MCF 10A (cell line): ENCODE measurements around the gene EID2B. TPM values are rescaled to one million over a fixed set of nuclear protein-coding genes. Genes with fewer than 3 reads are reported as not detected.
A peak's percentile ranks its signal among the peaks of the same experiment; 100 is the strongest.

Experiments
- BruUV-seq: library from RNA; stranded (reverse); fragments of 400-500 nt; replicated peaks from 2 replicates; lab custom pipeline; 2021; lab: Mats Ljungman, UMichigan
- CTCF ChIA-PET: fragments of 300-600 bp; sonication (Branson Sonifier 250); formaldehyde crosslinking; extraction: SDS; loops from one replicate; lab custom pipeline; 2021; ENCODE audit warnings: antibody characterized with exemption, inconsistent platforms; lab: Yijun Ruan, JAX
- POLR2A ChIA-PET: fragments of 300-600, 350-650 bp; sonication (Branson Sonifier 250); formaldehyde crosslinking; extraction: SDS; loops from one replicate; lab custom pipeline; 2020; ENCODE audit warnings: antibody characterized with exemption, inconsistent platforms; lab: Yijun Ruan, JAX
- DNase-seq: peaks from one replicate; pipeline ENCODE4 v3.0.0-alpha.2; 2018; ENCODE audit not compliant: unreplicated experiment
- H3K27ac Mint-ChIP-seq: one replicate; pipeline ENCODE4 v1.8.0; 2022; ENCODE audit warnings: mild to moderate bottlenecking, low read depth, mixed read lengths; ENCODE audit not compliant: unreplicated experiment
- H3K27me3 Mint-ChIP-seq: one replicate; pipeline ENCODE4 v1.8.0; 2022; ENCODE audit warnings: mixed read lengths; ENCODE audit not compliant: insufficient read depth, unreplicated experiment
- H3K36me3 Mint-ChIP-seq: one replicate; pipeline ENCODE4 v1.8.0; 2022; ENCODE audit warnings: mild to moderate bottlenecking, moderate library complexity, mixed read lengths; ENCODE audit not compliant: insufficient read depth, unreplicated experiment
- H3K4me1 Mint-ChIP-seq: one replicate; pipeline ENCODE4 v1.8.0; 2022; ENCODE audit warnings: mixed read lengths; ENCODE audit not compliant: insufficient read depth, unreplicated experiment
- H3K4me3 Mint-ChIP-seq: one replicate; pipeline ENCODE4 v1.8.0; 2022; ENCODE audit warnings: mild to moderate bottlenecking, moderate library complexity, mixed read lengths; ENCODE audit not compliant: unreplicated experiment
- H3K9me3 Mint-ChIP-seq: one replicate; pipeline ENCODE4 v1.8.0; 2022; ENCODE audit warnings: mixed read lengths; ENCODE audit not compliant: unreplicated experiment
- intact Hi-C: fragments of 100-400 bp; cut with micrococcal nuclease; formaldehyde crosslinking; loops from 2 replicates; pipeline ENCODE4 v1.14.1; 2022
- total RNA-seq: library from RNA; stranded (reverse); gene quantifications from 2 replicates; pipeline ENCODE4 v1.2.3, GENCODE V29; 2022
- TF ChIP-seq, protein P1 (sequence below): fragments of 200-600 bp; IDR thresholded peaks from one replicate; pipeline ENCODE4 v1.8.0; 2022; ENCODE audit warnings: antibody characterized with exemption, mild to moderate bottlenecking; ENCODE audit not compliant: unreplicated experiment

Gene EID2B
- total RNA-seq, 1 experiment from 2014 or later = 2.0 TPM

DNA sequence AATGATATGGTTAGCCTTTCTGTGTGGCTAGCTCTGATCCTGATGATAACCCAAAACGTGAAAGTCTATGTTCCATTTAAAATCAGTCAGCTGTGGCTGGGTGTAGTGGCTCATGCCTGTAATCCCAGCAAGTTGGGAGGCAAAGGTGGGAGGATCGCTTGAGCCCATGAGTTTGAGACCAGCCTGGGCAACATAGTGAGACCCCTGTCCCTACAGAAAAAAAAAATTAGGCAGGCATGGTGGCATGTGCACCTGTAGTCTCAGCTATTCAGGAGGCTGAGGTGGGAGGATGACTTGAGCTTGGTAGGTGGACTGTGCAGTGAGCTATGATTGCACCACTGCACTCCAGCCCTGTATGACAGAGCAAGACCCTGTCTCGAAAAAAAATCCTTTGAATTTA is 1.1 kb upstream of the EID2B start:
- intact Hi-C loops = loop anchor here (5.0 to 10.0 kb wide), 2 partner anchors 136 to 409 kb away; partner anchors contain the start of gene PAK4
- no peaks in the 10 kb centered on the region for H3K9me3 Mint-ChIP-seq
- H3K4me1 Mint-ChIP-seq = peaks cover 14% of the 10 kb centered on the region
- POLR2A ChIA-PET = interaction anchor here (0.7 to 3.6 kb wide), 6 partner anchors 88 to 602 kb away, joined by 3 to 21 read pairs (median 6); partner anchors contain the start of genes MED29, PAF1, RPS16 and SUPT5H
- peaks cover 29% of the 10 kb centered on the region for H3K36me3 Mint-ChIP-seq
- BruUV-seq = no TSS peak
- no peak overlapping the region for H3K27ac Mint-ChIP-seq
- no peak overlapping the region for H3K4me3 Mint-ChIP-seq
- TF ChIP-seq, protein P1, sequence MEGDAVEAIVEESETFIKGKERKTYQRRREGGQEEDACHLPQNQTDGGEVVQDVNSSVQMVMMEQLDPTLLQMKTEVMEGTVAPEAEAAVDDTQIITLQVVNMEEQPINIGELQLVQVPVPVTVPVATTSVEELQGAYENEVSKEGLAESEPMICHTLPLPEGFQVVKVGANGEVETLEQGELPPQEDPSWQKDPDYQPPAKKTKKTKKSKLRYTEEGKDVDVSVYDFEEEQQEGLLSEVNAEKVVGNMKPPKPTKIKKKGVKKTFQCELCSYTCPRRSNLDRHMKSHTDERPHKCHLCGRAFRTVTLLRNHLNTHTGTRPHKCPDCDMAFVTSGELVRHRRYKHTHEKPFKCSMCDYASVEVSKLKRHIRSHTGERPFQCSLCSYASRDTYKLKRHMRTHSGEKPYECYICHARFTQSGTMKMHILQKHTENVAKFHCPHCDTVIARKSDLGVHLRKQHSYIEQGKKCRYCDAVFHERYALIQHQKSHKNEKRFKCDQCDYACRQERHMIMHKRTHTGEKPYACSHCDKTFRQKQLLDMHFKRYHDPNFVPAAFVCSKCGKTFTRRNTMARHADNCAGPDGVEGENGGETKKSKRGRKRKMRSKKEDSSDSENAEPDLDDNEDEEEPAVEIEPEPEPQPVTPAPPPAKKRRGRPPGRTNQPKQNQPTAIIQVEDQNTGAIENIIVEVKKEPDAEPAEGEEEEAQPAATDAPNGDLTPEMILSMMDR = no peak
- no peak for DNase-seq
- H3K27me3 Mint-ChIP-seq = no peaks in the 10 kb centered on the region
- CTCF ChIA-PET = interaction anchor here (0.5 to 3.5 kb wide), 19 partner anchors 10 to 192 kb away, joined by 3 to 51 read pairs (median 5); partner anchors contain the start of genes DLL3, RPS16 and SAMD4B

DNA sequence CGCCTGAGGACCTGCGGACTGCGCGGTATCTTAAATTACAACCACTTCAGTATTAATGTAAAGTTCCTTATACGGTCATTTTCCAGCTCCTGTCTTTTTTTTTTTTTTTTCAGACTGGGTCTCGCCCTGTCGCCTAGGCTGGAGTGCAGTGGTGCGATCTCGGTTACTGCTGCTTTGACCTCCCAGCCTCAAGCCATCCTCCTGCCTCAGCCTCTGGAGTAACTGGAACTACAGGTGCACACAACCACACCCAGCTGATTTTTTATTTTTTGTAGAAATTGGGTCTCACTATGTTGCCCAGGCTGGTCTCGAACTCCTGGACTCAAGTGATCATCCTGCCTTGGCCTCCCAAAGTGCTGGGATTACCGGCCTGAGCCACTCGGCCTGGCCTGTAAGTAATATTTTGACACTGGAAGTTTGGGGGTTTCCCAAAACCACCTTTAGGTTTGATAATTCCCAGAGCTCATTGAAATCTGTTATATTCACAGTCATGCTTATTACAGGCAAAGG is 406 bp upstream of the EID2B start:
- Mint-ChIP-seq H3K36me3 (peaks cover 32% of the 10 kb centered on the region), H3K27me3 (no peaks in the 10 kb centered on the region), H3K9me3 (no peaks in the 10 kb centered on the region), H3K4me3 (peak overlapping the region; percentile 81), H3K4me1 (peaks cover 7% of the 10 kb centered on the region), H3K27ac (peak overlapping the region; percentile 79)
- DNase-seq = no peak
- TF ChIP-seq, protein P1 = no peak
- POLR2A ChIA-PET = interaction anchor here (0.7 to 3.6 kb wide), 12 partner anchors 21 to 141 kb away, joined by 3 to 21 read pairs (median 4); partner anchors contain the start of genes MED29, PAF1, RPS16 and SUPT5H
- CTCF ChIA-PET = interaction anchor here (0.5 to 3.5 kb wide), 32 partner anchors 9 to 578 kb away, joined by 3 to 51 read pairs (median 5); partner anchors contain the start of genes DLL3, RPS16 and SUPT5H
- BruUV-seq = no TSS peak
- intact Hi-C loops = loop anchor here (5.0 to 10.0 kb wide), 2 partner anchors 136 to 408 kb away; partner anchors contain the start of gene PAK4

DNA sequence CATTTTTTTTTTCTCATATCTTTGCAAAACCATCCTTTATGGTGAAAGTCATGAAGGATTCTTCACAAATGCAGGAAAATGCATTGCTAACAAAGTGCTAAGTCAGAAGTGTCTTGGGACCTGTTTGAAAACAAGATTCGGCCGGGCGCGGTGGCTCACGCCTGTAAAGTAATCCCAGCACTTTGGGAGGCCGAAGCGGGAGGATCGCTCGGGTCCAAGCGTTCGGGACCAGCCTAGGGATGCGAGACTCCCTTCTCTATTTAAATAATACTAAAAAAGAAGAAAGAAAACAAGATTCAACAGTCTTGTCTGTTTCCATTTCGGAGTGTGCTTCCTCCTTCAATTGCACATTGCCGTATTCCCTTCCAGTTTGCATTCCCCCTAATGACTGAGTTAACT is 819 bp downstream of the EID2B start:
- Mint-ChIP-seq H3K4me3 (peak overlapping the region; percentile 81), H3K36me3 (peaks cover 39% of the 10 kb centered on the region), H3K4me1 (peaks cover 5% of the 10 kb centered on the region), H3K27me3 (no peaks in the 10 kb centered on the region), H3K27ac (peak overlapping the region; percentile 79), H3K9me3 (no peaks in the 10 kb centered on the region)
- ChIA-PET POLR2A (interaction anchor here (0.6 to 3.6 kb wide), 10 partner anchors 19 to 233 kb away, joined by 3 to 21 read pairs (median 5); partner anchors contain the start of genes MED29, PAF1, RPS16 and SUPT5H), CTCF (interaction anchor here (0.7 to 3.5 kb wide), 12 partner anchors 12 to 277 kb away, joined by 3 to 51 read pairs (median 6); partner anchors contain the start of gene SUPT5H)
- TF ChIP-seq, protein P1 = no peak
- intact Hi-C loops = loop anchor here (1.0 to 10.0 kb wide), 4 partner anchors 58 to 407 kb away; partner anchors contain the start of gene PAK4
- DNase-seq = no peak
- no TSS peak for BruUV-seq

DNA sequence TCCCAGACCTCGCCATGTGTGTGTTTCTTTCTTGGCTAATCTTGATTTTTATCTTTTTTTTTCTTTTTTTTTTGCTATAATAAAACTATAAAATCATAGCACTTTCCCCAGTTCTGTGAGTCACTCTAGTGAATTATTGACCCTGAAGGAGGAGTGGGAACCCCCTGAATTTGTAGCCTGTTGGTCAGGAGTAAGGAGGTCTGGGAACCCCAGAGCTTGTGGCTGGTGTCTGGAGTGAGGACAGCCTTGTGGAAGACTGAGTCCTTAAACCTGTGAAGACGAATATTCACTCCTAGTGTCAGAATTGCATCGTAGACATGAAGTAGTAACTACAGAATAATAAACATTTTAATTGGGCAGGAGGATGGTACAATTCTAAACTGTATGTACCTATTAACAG is 7.4 kb downstream of the EID2B start:
- Mint-ChIP-seq H3K36me3 (peaks cover 24% of the 10 kb centered on the region), H3K27ac (no peak overlapping the region), H3K27me3 (no peaks in the 10 kb centered on the region), H3K4me1 (no peaks in the 10 kb centered on the region), H3K9me3 (no peaks in the 10 kb centered on the region), H3K4me3 (no peak overlapping the region)
- ChIA-PET CTCF (interaction anchor here (0.7 to 3.3 kb wide), 3 partner anchors 8 to 320 kb away, joined by 5 to 18 read pairs (median 11); partner anchors contain the start of gene EID2B), POLR2A (interaction anchor here (1.1 kb wide), 1 partner anchor 134 kb away, joined by 3 read pairs; the partner anchor contains the start of gene MED29)
- no TSS peak for BruUV-seq
- TF ChIP-seq, protein P1 = no peak
- no peak for DNase-seq
- intact Hi-C loops = no loop called here
